HepG2 (cell line): ENCODE results near the gene ENTPD2. TPM values are rescaled to one million over a fixed set of nuclear protein-coding genes. Genes with fewer than 3 reads are reported as not detected.
A peak's percentile ranks its signal among the peaks of the same experiment; 100 is the strongest.

Experiments
- ATF7 ChIP-seq, 2 experiments: fragments of 450-650 bp in 1 of 2; sonication (generic) in 1 of 2; formaldehyde crosslinking in 1 of 2; IDR thresholded peaks; 2 replicates each; pipeline versions ENCODE4 v1.4.0 to v1.6.1; 2016 to 2020; ENCODE audit warnings: antibody characterized with exemption in 1 of 2, mild to moderate bottlenecking in 1 of 2, missing genetic modification reagents in 1 of 2
- FOSL1 ChIP-seq: sonication (generic); formaldehyde crosslinking; IDR thresholded peaks from 2 replicates; pipeline ENCODE4 v1.9.0; 2021; ENCODE audit warnings: missing genetic modification reagents, borderline replicate concordance
- IRX3 ChIP-seq: sonication (generic); formaldehyde crosslinking; IDR thresholded peaks from 2 replicates; pipeline ENCODE4 v1.8.1; 2023; ENCODE audit warnings: mild to moderate bottlenecking, low read depth, missing genetic modification reagents, borderline replicate concordance
- KIAA2018 ChIP-seq: sonication (generic); formaldehyde crosslinking; IDR thresholded peaks from 2 replicates; pipeline ENCODE4 v1.5.0; 2020; ENCODE audit warnings: mild to moderate bottlenecking, missing genetic modification reagents, borderline replicate concordance
- MEIS1 ChIP-seq: sonication (generic); formaldehyde crosslinking; IDR thresholded peaks from 2 replicates; pipeline ENCODE4 v1.9.0; 2021; ENCODE audit warnings: mild to moderate bottlenecking, missing genetic modification reagents, moderate library complexity, borderline replicate concordance
- MXD1 ChIP-seq: sonication (generic); formaldehyde crosslinking; IDR thresholded peaks from 2 replicates; pipeline ENCODE4 v1.4.0; 2020; ENCODE audit warnings: mild to moderate bottlenecking, missing genetic modification reagents
- PCBP2 ChIP-seq: fragments of 200-400 bp; formaldehyde crosslinking; optimal IDR thresholded peaks from 2 replicates; pipeline ENCODE3; 2018; ENCODE audit warnings: low read length, low read depth; ENCODE audit not compliant: poor library complexity, severe bottlenecking
- PHB2 ChIP-seq: fragments of 450-650 bp; IDR thresholded peaks from 2 replicates; pipeline ENCODE4 v1.6.1; 2018; ENCODE audit not compliant: partially characterized antibody
- STAG1 ChIP-seq: sonication (generic); formaldehyde crosslinking; IDR thresholded peaks from 2 replicates; pipeline ENCODE4 v1.4.0; 2020; ENCODE audit warnings: missing genetic modification reagents
- THYN1 ChIP-seq: sonication (generic); formaldehyde crosslinking; IDR thresholded peaks from 2 replicates; pipeline ENCODE4 v1.8.1; 2023; ENCODE audit warnings: low read depth, mild to moderate bottlenecking, moderate library complexity, missing genetic modification reagents, borderline replicate concordance
- ZNF331 ChIP-seq: sonication (generic); formaldehyde crosslinking; IDR thresholded peaks from 2 replicates; pipeline ENCODE4 v1.4.0; 2020; ENCODE audit warnings: missing genetic modification reagents
- ZNF460 ChIP-seq: sonication (generic); formaldehyde crosslinking; IDR thresholded peaks from 2 replicates; pipeline ENCODE4 v1.5.1; 2020; ENCODE audit warnings: missing genetic modification reagents, mild to moderate bottlenecking, borderline replicate concordance
- ZNF547 ChIP-seq: sonication (generic); formaldehyde crosslinking; IDR thresholded peaks from 2 replicates; pipeline ENCODE4 v1.5.1; 2020; ENCODE audit warnings: mild to moderate bottlenecking, missing genetic modification reagents
- ZNF639 ChIP-seq: conservative IDR thresholded peaks from 2 replicates; pipeline ENCODE4 v1.6.1; 2018; ENCODE audit warnings: missing genetic modification reagents
- ZNF770 ChIP-seq: sonication (generic); formaldehyde crosslinking; IDR thresholded peaks from 2 replicates; pipeline ENCODE4 v1.5.0; 2020; ENCODE audit warnings: mild to moderate bottlenecking, missing genetic modification reagents
- polyA plus RNA-seq, 8 experiments: library from polyadenylated mRNA; depleted of rRNA in 3 of 8; stranded (reverse) in 7 of 8; unstranded in 1 of 8; fragments of >200 nt; fragmentation: Illumina TruSeq in 4 of 8; extraction: Trizol in 4 of 8; gene quantifications; 2 replicates each; pipeline versions ENCODE4 v1.2.1 to v1.2.3, GENCODE V29; 2011 to 2016; ENCODE audit warnings: low read depth in 4 of 8, missing spikeins in 1 of 8, mixed read lengths in 1 of 8; ENCODE audit not compliant: insufficient read depth in 1 of 8
- total RNA-seq, 5 experiments: library from RNA; depleted of rRNA; stranded (reverse); fragments of >200 nt; fragmentation: Illumina TruSeq; extraction: Trizol; gene quantifications; 2 replicates each; pipeline ENCODE4 v1.2.3, GENCODE V29; 2016; ENCODE audit warnings: low read depth in 1 of 5

ENTPD2 gene
- total and polyA plus RNA-seq, 2 of the 13 experiments (the other 11 are each of a cell fraction or from before 2014, with no cell fraction given) = 0.95 to 3.2 TPM

GRCh38 chr9:137054932-137055384 is 1.1 kb upstream of the ENTPD2 start (continued):
- no peak for TF ChIP-seq PCBP2
- TF ChIP-seq ZNF460 = no peak
- TF ChIP-seq MEIS1 = no peak; the same call in 1 of the 2 replicates
- TF ChIP-seq ZNF547 (CRISPR knock-in tag) = no peak
- TF ChIP-seq ZNF331 (CRISPR knock-in tag) = peak; percentile 35; the same call in 1 of the 2 replicates
- no peak for TF ChIP-seq STAG1
- TF ChIP-seq THYN1 = no peak
- no peak for TF ChIP-seq ZNF639 (CRISPR knock-in tag)
- no peak; the same call in 1 of the 2 replicates for TF ChIP-seq FOSL1 (CRISPR knock-in tag)
- TF ChIP-seq MXD1 = peak; percentile 58; the same call in 1 of the 2 replicates
- TF ChIP-seq PHB2 = no peak
- TF ChIP-seq ATF7 (IDR thresholded peaks at IDR 0.05) = no peak
- TF ChIP-seq ATF7 (CRISPR knock-in tag; IDR thresholded peaks at IDR 0.05) = no peak
- TF ChIP-seq KIAA2018 = no peak
- TF ChIP-seq ZNF770 (CRISPR knock-in tag) = peak; percentile 34; the same call in 1 of the 2 replicates
- peak; percentile 36; the same call in 1 of the 2 replicates for TF ChIP-seq IRX3 (CRISPR knock-in tag)
